GM19397 (cell line): ENCODE measurements around the gene DOP1B.
A peak's percentile ranks its signal among the peaks of the same experiment; 100 is the strongest.
"Not testable (repeated sequence)": the region's sequence is repeated elsewhere in the genome, so short reads cannot be mapped to it uniquely, and the experiment has no call there.

Source experiments
- ATAC-seq: cut with Tn5 transposase; IDR thresholded peaks from one replicate; pipeline ENCODE4 v1.9.1; 2021; ENCODE audit warnings: mild to moderate bottlenecking, moderate library complexity; ENCODE audit not compliant: unreplicated experiment

DOP1B gene

GRCh38 chr21:36135391-36136102 is 21.1 kb upstream of the DOP1B start:
- ATAC-seq = peak; percentile 58

GRCh38 chr21:36139791-36140190 is 16.8 kb upstream of the DOP1B start:
- not testable (repeated sequence) for ATAC-seq

GRCh38 chr21:36141513-36141925 is 15.1 kb upstream of the DOP1B start:
- ATAC-seq = peak; percentile 52

DNA sequence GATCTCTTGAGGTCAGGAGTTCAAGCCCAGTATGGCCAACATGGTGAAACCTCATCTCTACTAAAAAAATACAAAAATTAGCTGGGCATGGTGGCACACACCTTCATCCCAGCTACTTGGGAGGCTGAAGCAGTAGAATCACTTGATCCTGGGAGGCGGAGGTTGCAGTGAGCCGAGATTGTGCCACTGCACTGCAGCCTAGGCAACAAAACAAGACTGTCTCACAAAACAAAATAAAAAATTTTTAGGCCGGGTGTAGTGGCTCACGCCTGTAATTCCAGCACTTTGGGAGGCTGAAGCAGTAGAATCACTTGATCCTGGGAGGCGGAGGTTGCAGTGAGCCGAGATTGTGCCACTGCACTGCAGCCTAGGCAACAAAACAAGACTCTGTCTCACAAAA is 12.4 kb upstream of the DOP1B start:
- ATAC-seq = not testable (repeated sequence)

DNA sequence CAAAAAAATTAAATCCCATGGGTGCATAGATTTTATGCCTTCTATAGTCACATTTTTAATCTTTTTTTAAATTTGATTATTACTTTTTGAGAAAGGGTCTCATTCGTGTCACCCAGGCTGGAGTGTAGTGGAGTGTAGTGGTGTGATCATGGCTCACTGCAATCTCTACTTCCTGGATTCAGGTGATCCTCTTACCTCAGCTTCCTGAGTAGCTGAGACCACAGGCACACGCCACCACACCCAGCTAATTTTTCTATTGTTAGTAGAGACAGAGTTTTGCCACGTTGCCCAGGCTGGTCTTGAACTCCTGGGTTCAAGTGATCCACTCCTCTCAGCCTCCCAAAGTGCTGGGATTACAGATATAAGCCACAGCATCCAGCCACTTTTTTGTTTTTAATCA is 11.4 kb upstream of the DOP1B start:
- ATAC-seq = no peak

DNA sequence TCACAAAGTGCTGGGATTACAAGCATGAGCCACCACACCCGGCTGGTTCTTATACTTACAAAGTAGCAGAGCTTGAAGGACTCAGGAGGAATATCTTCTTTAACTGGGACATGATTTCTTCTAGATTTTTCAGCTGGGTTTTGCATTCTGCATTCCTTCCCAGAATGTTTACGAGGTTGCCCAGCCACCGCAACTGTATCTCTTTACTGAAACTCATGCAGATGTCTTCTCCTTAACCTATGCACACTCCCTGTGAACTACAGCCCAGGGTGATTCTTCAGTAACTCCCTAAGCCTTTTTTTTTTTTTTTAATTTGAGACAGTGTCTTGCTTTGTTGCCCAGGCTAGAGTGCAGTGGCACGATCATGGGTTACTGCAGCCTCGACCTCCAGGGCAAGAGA is 8.7 kb upstream of the DOP1B start:
- no peak for ATAC-seq

DNA sequence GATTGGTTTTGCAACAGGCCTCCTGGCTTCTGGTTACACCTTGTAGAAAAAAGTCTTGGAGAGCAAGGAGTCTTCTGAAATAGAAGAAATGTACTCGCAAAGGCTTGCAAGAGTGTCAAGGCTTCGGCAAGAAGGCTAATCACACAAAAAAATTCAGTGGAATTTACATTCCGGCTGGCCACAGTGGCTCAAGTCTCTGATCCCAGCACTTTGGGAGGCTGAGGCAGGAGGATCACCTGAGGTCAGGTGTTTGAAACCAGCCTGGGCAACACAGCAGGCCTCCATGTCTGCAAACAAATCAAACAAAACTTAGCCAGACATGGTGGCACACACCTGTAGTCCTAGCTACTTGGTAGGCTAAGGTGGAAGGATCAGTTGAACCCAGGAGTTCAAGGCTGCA is 7.7 kb upstream of the DOP1B start:
- ATAC-seq = no peak

- no peak for ATAC-seq
Measured at GRCh38 chr21:36149788-36150711, 6.6 kb upstream of the DOP1B start.

DNA sequence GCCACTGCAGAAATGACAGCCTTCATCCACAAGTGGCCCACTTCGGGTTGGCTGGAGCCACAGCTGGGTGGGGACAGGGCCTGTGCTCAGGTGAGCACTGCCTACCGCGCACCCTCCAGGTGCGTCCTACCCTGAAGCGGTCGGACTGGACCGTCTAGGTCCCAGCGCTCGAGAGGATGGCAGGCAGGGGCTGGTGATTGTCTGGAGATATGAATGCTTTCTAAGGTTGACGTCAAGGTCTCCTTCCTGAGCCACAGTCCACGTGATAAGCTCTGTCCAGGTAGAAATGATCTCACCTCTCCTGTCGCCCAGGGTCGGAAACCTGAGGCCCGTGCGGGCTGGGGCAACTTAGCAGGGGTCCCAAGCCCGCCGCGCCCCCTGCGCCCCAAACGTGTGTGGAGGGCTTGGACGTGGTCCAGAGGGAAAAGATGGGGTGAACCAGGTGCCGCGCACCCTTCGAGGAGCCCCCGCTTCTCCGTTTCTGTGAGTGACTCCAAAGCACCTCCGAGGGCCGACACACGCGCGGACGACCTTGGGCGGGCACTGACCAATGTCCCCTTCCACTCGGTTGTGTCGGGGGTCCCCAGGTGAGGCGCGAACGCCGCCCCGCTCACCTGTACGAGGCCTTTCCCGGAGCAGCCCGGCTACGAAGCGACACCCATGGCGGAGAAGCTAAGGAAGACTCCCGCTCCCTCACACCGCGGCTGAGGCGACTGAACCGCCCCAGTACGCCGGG is 853 bp upstream of the DOP1B start:
- no peak for ATAC-seq

DNA sequence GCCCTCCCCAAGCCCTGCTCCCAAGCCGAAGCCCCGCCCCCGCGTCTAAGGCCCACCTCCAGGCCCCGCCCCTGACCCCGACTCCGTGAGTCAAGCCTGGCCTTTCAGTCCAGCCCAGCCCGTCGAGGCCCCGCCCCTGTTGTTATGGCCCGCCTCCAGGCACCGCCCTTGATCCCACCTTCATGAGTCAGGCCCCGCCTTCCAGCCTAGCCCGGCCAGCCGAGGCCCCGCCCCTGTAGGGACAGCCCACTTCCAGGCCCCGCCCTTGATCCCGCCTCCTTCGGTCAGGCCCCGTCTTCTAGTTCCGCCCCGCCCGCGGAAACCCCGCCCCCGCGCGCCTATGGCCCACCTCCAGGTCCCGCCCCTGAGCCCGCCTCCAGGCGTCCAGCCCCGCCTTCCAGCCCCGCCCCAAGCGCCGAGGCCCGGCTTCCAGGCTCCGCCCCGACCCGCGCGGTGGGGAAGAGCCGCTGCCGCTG is 247 bp upstream of the DOP1B start:
- peak; percentile 87 for ATAC-seq

DNA sequence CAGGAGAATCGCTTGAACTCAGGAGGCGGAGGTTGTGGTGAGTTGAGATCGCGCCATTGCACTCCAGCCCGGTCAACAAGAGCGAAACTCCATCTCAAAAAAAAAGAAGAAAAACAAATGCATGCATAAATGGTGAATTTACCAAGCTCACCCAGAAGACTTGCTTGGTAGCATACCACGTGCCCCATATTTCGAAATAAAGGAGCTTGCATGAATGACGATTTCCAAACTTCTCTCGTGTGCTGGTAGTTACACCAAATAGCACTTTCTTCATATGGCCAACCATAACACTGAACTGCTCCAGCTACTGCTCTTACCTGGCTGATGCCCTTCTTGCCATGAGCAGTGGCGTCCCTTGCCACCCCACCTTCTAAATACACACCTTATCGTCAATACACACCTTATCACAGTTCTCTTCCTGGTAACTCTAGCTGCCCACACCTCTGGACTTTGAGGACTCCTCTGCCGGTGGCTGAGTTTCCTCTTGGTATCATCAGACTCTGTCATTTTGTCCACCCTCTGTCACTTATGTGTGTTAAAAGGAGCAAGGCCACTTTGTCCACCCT is 2.8 kb downstream of the DOP1B start:
- no peak for ATAC-seq

- ATAC-seq = no peak
Measured at GRCh38 chr21:36160850-36161178, 4.2 kb downstream of the DOP1B start.

DNA sequence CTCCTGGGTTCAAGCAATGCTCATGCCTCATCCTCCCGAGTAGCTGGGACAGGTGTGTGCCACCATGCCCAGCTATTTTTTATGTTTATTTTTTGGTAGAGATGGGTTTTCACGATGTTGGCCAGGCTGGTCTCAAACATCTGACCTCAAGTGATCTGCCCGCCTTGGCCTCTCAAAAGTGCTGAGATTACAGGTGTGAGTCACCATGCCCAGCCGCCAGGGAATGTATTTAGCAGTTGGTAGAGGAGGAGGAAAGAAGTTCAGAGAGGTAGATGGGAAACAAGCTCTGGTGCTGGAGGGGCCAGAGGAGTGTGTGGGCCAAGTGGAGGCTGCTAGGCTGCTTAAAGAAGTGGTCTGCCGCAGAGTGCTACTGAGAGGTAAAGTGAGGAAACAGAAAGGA is 6.0 kb downstream of the DOP1B start:
- no peak for ATAC-seq

- ATAC-seq = no peak
Measured at GRCh38 chr21:36163750-36164741, 7.4 kb downstream of the DOP1B start.

DNA sequence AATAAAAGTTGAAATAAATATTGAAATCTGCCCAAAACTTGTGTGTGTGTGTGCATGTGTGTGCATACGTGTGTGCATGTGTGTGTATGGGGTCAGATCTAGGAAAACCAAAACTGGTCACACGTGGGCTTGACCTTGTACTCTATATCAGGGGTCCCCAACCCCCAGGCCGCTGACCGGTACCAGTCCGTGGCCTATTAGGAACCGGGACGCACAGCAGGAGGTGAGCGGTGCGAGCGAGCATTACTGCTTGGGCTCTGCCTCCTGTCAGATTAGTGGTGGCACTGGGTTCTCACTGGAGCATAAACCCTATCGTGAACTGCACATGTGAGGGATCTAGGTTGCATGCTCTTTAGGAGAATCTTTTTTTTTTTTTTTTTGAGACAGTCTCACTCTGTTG is 8.7 kb downstream of the DOP1B start:
- no peak for ATAC-seq

DNA sequence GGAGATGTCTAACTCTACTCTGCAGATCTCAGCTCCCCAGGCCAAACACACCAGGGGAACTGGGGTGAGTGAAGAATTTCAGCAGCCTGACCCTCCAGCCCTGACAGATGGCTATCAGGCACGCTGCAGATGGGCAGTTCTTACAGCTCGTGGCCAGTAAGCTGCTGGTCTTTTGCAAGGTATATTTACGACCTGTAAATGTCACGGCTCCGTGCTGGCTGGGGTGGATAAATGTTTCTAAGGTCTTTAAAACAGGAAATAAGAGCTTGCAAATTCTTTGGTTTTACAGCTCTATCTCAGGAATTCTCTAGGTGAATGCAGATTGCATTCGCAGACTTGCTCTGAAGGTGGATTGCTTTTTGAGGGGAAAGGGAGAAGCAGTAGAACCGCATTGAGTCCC is 10.1 kb downstream of the DOP1B start:
- no peak for ATAC-seq

DNA sequence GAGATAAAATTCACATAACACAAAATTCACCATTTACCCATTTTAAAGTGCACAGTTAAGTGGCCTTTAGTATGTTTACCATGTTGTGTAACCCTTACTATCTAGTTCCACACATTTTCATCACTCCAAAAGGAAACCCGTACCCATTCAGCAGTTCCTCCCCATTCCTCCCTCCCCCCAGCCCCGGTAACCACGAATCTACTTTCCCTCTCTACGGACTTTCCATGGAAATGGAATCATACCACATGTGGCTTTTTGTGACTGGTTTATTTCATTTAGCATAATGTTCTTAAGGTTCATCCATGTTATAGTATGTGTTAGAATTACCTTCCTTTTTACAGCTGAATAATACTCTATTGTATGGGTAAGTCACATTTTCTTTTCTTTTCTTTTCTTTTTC is 10.9 kb downstream of the DOP1B start:
- ATAC-seq = no peak

DNA sequence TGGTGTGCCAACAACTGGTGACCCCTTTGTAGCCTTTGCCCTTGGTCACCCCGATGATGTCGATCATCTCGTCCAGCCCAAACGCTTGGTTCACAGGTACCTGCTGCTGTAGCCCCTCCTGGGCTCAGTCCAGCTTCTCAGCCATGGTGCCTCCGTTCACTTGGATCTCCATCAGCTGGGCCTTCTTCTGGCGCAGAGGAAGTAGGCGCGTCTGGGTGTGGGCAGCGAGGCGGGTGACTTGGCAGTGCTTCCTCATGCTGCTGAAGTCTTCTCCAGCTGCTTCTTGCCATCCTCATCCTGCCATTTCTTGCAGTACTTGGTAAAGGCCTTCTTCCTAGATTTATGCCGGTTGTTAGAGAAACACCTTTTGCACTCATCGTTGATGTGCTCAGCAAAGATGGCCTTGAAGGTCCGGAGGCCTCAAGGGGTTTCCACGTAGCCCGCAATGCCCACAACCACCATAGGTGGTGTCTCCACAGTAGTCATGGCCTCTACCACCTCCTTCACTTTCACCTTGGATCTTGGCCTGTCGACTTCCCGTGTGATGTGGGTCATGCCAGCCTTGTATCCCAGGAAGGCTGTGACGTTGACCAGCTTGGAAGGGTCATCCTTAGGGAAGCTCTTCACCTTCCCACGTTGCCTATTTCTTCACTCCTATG is 13.0 kb downstream of the DOP1B start:
- ATAC-seq = no peak

DNA sequence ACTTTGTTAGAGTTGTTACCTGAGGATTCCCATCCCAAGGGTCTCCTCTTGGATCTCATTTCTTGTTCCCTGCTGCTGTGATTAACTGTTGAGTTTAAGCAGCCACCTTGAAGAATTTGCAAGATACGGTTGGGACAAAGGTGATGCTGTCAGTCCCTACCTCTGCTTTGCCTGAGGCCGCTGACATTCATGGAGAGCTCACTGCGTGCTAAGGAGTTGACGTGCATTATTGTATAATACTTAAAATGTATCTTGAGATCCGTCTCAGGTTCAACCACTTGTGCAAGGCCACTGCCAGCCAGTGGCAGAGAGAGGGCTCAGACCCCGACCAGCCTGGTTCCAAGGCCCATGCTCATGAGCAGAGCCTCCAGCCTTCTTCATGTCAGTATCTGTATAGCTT is 14.2 kb downstream of the DOP1B start:
- ATAC-seq = no peak
